ENCODE results near the gene ADGRF4.

ADGRF4 gene

GRCh38 chr6:47681201-47681990 is 17.0 kb upstream of the ADGRF4 start:
- DNase-seq (ENCODE audit: low read depth) = no peak

DNA sequence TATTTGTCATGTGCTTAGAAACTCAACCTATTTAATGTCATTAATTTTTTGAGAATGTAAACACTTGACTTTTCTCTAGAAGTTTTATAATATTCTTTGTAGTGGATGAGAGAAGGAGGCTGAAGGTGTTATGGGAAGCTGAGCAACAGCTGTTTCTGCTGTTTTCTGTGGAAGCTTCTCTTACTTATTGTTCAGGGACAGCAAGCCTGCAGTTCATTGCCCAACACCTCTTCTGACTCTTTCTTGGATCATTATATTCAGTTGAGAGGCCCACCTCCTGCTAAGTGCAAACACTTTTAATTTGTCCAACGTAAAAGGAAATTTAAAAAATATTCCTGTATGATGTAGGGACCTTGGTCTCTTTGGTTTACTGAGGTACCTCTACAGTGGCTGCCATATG is 12.0 kb upstream of the ADGRF4 start:
- no peak for DNase-seq (ENCODE audit: low read depth)

DNA sequence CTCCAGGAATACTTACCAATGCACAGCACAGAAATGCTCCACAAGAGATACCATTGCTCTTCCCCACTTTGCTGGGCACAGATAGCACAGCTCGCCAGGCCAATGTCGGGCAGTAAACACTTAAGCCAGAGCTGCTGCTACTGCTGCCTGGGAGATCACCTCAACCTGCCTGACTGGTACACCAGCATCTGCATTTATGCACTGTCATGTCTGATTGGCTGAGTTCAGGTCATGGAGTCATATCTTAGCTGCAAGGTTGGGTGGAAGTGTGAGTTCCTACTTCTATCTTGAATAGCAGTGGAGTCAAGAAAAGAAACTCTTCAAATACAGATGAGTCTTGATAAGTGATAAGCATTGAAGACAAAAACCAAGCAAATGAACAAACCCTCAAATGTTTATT is 10.9 kb upstream of the ADGRF4 start:
- DNase-seq (ENCODE audit: low read depth) = no peak

DNA sequence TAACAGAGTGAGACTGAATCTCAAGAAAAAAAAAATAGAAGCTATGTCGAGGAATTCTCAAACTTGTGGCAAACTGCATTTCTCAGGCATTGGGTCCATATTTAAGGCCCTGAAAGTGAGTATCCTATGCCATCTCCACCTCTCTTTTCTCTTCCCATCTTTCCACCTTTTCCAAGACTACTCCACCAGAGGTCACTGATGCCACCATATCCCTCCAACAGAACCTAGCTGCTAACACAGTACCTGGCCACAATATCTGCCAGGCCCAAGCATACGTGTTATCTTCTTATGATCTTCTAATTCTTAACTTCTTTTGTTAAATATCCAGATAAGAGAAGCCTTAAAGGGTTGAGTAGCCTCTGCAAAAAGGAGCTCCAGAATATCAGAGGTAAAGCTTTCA is 8.2 kb upstream of the ADGRF4 start:
- DNase-seq (ENCODE audit: low read depth) = no peak

- no peak for DNase-seq (ENCODE audit: low read depth)
Observed at GRCh38 chr6:47690791-47691190, 7.6 kb upstream of the ADGRF4 start.

DNA sequence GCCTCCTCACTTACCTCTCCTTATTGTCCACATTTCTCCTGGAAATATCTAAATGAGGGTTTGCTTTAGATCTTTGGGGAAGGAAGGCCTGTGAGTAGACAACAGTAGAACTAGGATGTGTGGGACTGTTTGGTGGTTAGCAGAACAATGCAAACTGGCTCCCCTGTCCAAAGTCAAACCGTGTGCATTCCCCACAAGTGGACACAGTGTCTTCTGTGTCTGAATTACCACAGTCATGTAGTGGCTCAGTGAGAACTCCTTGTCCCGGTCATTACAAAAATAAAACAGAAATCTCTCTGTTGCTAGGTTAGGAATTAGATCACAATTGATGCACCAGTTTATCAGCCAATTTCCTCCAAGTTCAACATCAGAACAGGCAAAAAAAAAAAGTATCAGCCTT is 455 bp upstream of the ADGRF4 start:
- DNase-seq (ENCODE audit: low read depth) = no peak

- no peak for DNase-seq (ENCODE audit: low read depth)
Observed at GRCh38 chr6:47700053-47700452, 1.7 kb downstream of the ADGRF4 start.

GRCh38 chr6:47700596-47700995 is 2.2 kb downstream of the ADGRF4 start:
- DNase-seq (ENCODE audit: low read depth) = no peak

GRCh38 chr6:47701363-47701762 is 3.0 kb downstream of the ADGRF4 start:
- DNase-seq (ENCODE audit: low read depth) = no peak

GRCh38 chr6:47709160-47709559 is 10.8 kb downstream of the ADGRF4 start:
- no peak for DNase-seq (ENCODE audit: low read depth)

DNA sequence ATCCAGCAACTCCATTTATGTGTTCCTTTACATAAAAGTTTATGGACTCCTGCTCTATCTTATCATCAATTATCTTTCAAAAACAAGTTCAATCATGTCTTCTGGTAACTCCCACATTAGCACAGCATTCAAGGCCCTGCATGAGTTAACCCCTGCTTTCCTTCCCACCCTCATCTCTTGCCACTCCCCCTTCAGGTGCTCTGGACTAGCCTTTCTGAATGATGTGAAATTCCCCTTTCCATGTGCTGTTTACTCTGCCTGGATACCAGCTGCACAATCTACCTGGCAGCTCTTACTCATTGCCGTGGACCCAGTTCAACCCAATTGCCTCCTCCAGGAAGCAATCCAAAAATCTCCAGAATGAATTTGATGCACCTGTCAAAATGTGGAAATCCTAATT is 11.9 kb downstream of the ADGRF4 start:
- no peak for DNase-seq (ENCODE audit: low read depth)

DNA sequence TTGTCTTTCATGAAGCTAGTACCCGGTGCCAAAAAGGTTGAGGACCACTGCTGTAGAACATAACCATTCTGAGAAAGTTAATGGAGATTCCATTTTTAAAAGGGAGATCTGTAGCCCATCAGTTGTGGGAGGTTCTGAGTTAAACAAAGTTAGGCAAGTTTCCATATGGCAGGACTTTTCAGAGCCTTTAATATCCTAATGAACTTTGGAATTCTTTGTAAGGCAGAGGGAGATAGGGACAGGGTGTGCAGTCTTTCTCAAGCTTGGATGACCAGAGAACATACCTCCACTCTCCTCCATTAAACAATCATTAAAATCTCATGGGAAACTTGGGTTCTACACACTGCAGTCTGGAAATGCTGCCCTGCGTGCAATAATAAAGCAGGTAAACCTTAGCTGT is 14.8 kb downstream of the ADGRF4 start:
- DNase-seq (ENCODE audit: low read depth) = no peak

GRCh38 chr6:47714802-47715201 is 16.4 kb downstream of the ADGRF4 start:
- no peak for DNase-seq (ENCODE audit: low read depth)

- DNase-seq (ENCODE audit: low read depth) = no peak
Observed at GRCh38 chr6:47715782-47716181, 17.4 kb downstream of the ADGRF4 start.

- no peak for DNase-seq (ENCODE audit: low read depth)
Observed at GRCh38 chr6:47716207-47716606, 17.8 kb downstream of the ADGRF4 start.

GRCh38 chr6:47718571-47718970 is 20.2 kb downstream of the ADGRF4 start:
- no peak for DNase-seq (ENCODE audit: low read depth)

- DNase-seq (ENCODE audit: low read depth) = no peak
Observed at GRCh38 chr6:47721189-47721588, 22.8 kb downstream of the ADGRF4 start.

GRCh38 chr6:47722194-47722593 is 23.8 kb downstream of the ADGRF4 start:
- no peak for DNase-seq (ENCODE audit: low read depth)

GRCh38 chr6:47724300-47724699 is 25.9 kb downstream of the ADGRF4 start:
- no peak for DNase-seq (ENCODE audit: low read depth)

- no peak for DNase-seq (ENCODE audit: low read depth)
Observed at GRCh38 chr6:47727391-47727790, 29.0 kb downstream of the ADGRF4 start.

- no peak for DNase-seq (ENCODE audit: low read depth)
Observed at GRCh38 chr6:47729019-47729418, 30.6 kb downstream of the ADGRF4 start.

GRCh38 chr6:47729457-47729856 is 31.1 kb downstream of the ADGRF4 start:
- no peak for DNase-seq (ENCODE audit: low read depth)

DNA sequence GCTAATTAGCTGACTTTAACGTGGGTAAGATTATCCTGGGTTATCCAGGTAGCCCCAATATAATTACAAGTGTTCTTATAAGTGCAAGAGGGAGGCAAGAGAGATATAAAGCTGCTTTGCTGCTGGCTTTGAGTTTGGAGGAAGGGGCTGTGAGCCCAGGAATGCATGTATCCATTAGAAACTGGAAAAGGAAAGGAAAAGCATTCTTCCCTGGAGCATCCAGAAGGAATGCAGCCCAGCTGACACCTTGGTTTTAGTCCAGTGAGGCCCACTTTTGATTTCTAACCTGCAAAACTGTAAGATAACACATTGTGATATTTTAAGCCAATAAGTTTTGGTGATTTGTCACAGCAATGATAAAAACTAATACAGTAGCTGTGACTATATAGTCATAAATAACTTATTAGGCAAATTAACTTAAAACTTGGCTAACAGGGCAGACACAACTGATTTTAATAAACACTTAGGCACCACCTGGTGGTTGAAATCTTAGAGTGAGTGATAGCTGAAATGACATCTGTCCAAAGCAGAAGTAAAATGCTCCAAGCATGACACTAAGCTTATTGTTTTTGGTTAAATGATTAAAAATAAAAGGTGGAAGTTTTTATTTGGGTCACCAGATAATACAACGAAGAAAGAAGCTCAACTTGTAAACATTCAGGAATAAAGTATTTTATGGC is 35.6 kb downstream of the ADGRF4 start:
- DNase-seq (ENCODE audit: low read depth) = no peak
